ENCODE measurements around the gene MEIKIN. TPM values are rescaled to one million over a fixed set of nuclear protein-coding genes. Genes with fewer than 3 reads are reported as not detected.
A peak's percentile ranks its signal among the peaks of the same experiment; 100 is the strongest.

The MEIKIN gene
- not detected for total RNA-seq

GRCh38 chr5:131945551-131946168 is at the start of gene MEIKIN:
TSS of gene MEIKIN (minus strand) at chr5:131945663. CDS start at chr5:131945505, 158 bp downstream.
- ATAC-seq (no peak), DNase-seq (ENCODE audit: low spot score) (no peak)

GRCh38 chr5:131994533-131995226 is 49.2 kb upstream of the MEIKIN start:
- DNase-seq (ENCODE audit: low spot score): no peak

GRCh38 chr5:131994090-131994489 is 48.6 kb upstream of the MEIKIN start:
- DNase-seq (ENCODE audit: low spot score): no peak
- no peak for ATAC-seq

More at GRCh38 chr5:131994533-131995226, 49.2 kb upstream of the MEIKIN start:
- no peak for ATAC-seq

- ATAC-seq (no peak), DNase-seq (ENCODE audit: low spot score) (no peak)
Measured at GRCh38 chr5:131993676-131994075, 48.2 kb upstream of the MEIKIN start.

- no peak for DNase-seq (ENCODE audit: low spot score)
- no peak for ATAC-seq
Measured at GRCh38 chr5:131992370-131992769, 46.9 kb upstream of the MEIKIN start.

GRCh38 chr5:131991593-131992324 is 46.3 kb upstream of the MEIKIN start:
- ATAC-seq (no peak), DNase-seq (ENCODE audit: low spot score) (no peak)

GRCh38 chr5:131990716-131991115 is 45.3 kb upstream of the MEIKIN start:
- no peak for ATAC-seq
- no peak for DNase-seq (ENCODE audit: low spot score)

GRCh38 chr5:131988601-131989000 is 43.1 kb upstream of the MEIKIN start:
- ATAC-seq (no peak), DNase-seq (ENCODE audit: low spot score) (no peak)

GRCh38 chr5:131987251-131987650 is 41.8 kb upstream of the MEIKIN start:
- ATAC-seq (no peak), DNase-seq (ENCODE audit: low spot score) (no peak)

GRCh38 chr5:131986161-131986912 is 40.9 kb upstream of the MEIKIN start:
- ATAC-seq: no peak
- no peak for DNase-seq (ENCODE audit: low spot score)

GRCh38 chr5:131984956-131985665 is 39.6 kb upstream of the MEIKIN start:
- ATAC-seq (peak; percentile 37), DNase-seq (ENCODE audit: low spot score) (no peak)

GRCh38 chr5:131983244-131983771 is 37.8 kb upstream of the MEIKIN start:
- no peak for ATAC-seq
- DNase-seq (ENCODE audit: low spot score): no peak

GRCh38 chr5:131981516-131981915 is 36.1 kb upstream of the MEIKIN start:
- no peak for ATAC-seq
- no peak for DNase-seq (ENCODE audit: low spot score)

- DNase-seq (ENCODE audit: low spot score) (no peak), ATAC-seq (no peak)
Measured at GRCh38 chr5:131980696-131981095, 35.2 kb upstream of the MEIKIN start.

GRCh38 chr5:131979816-131980215 is 34.4 kb upstream of the MEIKIN start:
- ATAC-seq: no peak
- DNase-seq (ENCODE audit: low spot score): peak; percentile 0

- DNase-seq (ENCODE audit: low spot score) (no peak), ATAC-seq (no peak)
Measured at GRCh38 chr5:131977212-131977604, 31.7 kb upstream of the MEIKIN start.

GRCh38 chr5:131976414-131977211 is 31.1 kb upstream of the MEIKIN start:
- peak; percentile 36 for DNase-seq (ENCODE audit: low spot score)
- no peak for ATAC-seq

- DNase-seq (ENCODE audit: low spot score) (no peak), ATAC-seq (no peak)
Measured at GRCh38 chr5:131974956-131975726, 29.7 kb upstream of the MEIKIN start.

GRCh38 chr5:131974622-131974955 is 29.1 kb upstream of the MEIKIN start:
- DNase-seq (ENCODE audit: low spot score) (no peak), ATAC-seq (no peak)

Data from left lobe of liver (tissue), 2 donors.